ENCODE results near the gene ZFPL1.

The ZFPL1 gene

GRCh38 chr11:65130631-65131416 lies 46.8 kb downstream of the ZFPL1 start:
- DNase-seq = no peak

- DNase-seq = no peak
Observed at GRCh38 chr11:65131417-65131776, 47.4 kb downstream of the ZFPL1 start.

DNA sequence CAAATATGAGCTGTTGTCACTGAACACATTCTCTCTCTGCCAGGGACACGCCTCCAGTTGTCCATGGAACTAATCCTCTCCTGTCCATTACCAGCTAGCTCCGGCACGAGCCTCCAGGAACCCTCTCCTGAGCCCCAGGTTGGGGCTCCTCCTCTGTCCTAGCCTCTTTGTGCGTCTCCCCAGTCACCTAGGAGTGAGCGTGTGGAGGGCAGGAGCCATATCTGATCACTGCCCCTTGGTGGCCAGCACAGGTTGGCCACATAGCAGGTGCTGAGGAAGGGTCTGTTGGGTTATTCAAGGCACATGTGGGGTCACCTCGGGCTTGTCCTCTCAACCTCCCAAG lies 47.8 kb downstream of the ZFPL1 start:
- no peak for DNase-seq

GRCh38 chr11:65132238-65132987 lies 48.4 kb downstream of the ZFPL1 start:
- DNase-seq = no peak

- peak; percentile 46 for DNase-seq
Observed at GRCh38 chr11:65132988-65133700, 49.1 kb downstream of the ZFPL1 start.

GRCh38 chr11:65133724-65134123 lies 49.7 kb downstream of the ZFPL1 start:
- peak; percentile 35 for DNase-seq

GRCh38 chr11:65134240-65134951 lies 50.4 kb downstream of the ZFPL1 start, which contains the start of gene SYVN1:
TSS of gene SYVN1 (minus strand) at chr11:65134519. CDS start at chr11:65133601, 918 bp downstream.
- peak; percentile 96 for DNase-seq

DNA sequence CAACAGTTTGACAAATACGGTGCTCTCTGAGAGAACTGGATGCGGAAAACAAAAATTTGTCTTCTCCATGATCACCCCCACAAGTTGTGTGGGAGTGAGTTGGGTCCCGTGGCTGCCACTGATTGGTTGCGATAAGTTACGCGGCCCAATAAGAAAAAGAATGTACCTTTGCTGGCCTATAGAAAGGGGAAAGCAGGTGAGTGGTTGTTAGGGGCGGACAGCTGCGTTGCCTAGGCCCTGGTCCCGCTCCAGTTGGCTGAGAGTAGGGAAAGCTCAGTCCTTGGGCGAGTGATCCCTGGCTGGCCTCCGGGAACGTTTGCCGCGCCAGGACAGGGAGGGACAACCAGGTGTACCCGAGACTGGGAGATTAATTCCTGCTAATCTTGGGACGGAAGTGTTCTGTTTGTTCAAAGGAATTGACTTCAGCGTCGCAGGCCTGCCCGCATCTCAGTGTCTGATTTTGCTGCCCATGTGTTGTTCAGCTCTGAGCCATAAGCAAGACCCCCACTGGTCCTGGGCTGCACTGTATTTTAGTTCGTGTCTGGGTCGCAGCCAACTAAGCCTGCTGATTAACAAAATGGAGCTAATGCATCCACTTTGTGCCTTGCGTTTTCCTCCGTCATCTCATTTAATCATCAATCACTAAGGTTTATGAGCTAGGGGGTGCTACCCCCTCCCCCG lies 51.1 kb downstream of the ZFPL1 start:
- DNase-seq = peak; percentile 99

- peak; percentile 51 for DNase-seq
Observed at GRCh38 chr11:65135633-65136145, 51.7 kb downstream of the ZFPL1 start.

GRCh38 chr11:65136515-65137096 lies 52.6 kb downstream of the ZFPL1 start:
- no peak for DNase-seq
